GM12892 (cell line): ENCODE results near the gene DDX3X.

Experiments
- POLR2A ChIP-seq: IDR thresholded peaks from 2 replicates; pipeline ENCODE4 v1.6.1; 2011; ENCODE audit warnings: low read depth, low read length, control low read depth
- POLR2AphosphoS5 ChIP-seq: IDR thresholded peaks from 2 replicates; pipeline ENCODE4 v1.6.1; 2011; ENCODE audit warnings: low read depth, low read length, control low read depth
- TAF1 ChIP-seq: IDR thresholded peaks from 2 replicates; pipeline ENCODE4 v1.6.1; 2011; ENCODE audit warnings: low read depth, mild to moderate bottlenecking, control low read depth, low read length, borderline replicate concordance

GRCh38 chrX:41384051-41384705 lies 50.2 kb downstream of the DDX3X start:
- no peak for TF ChIP-seq POLR2AphosphoS5
- no peak for TF ChIP-seq POLR2A
- TF ChIP-seq TAF1, result no peak
